Spinal cord (tissue), 10 donors: Measurements from ENCODE around the gene NPHP3. TPM values are rescaled to one million over a fixed set of nuclear protein-coding genes. Genes with fewer than 3 reads are reported as not detected.

ENCODE experiments used
- DNase-seq, 6 donors: peaks; one replicate each; pipeline versions ENCODE4 v3.0.0 to v3.0.0-alpha.2; 2013 to 2015; ENCODE audit warnings: low spot score in 6 of 6, low read depth in 4 of 6
- H3K27ac ChIP-seq: one replicate; pipeline ENCODE4 v1.5.1; 2013; ENCODE audit warnings: low read depth, low read length, control low read depth
- H3K27me3 ChIP-seq: one replicate; pipeline ENCODE4 v1.6.1; 2013; ENCODE audit warnings: low read length; ENCODE audit not compliant: control insufficient read depth, insufficient read depth
- H3K36me3 ChIP-seq: one replicate; pipeline ENCODE4 v1.6.1; 2013; ENCODE audit warnings: low read length; ENCODE audit not compliant: control insufficient read depth, insufficient read depth
- H3K4me1 ChIP-seq: one replicate; pipeline ENCODE4 v1.6.1; 2013; ENCODE audit warnings: low read length; ENCODE audit not compliant: control insufficient read depth, insufficient read depth
- H3K4me3 ChIP-seq: one replicate; pipeline ENCODE4 v1.5.1; 2013; ENCODE audit warnings: low read depth, low read length, control low read depth
- H3K9me3 ChIP-seq: one replicate; pipeline ENCODE4 v1.6.1; 2013; ENCODE audit warnings: low read length; ENCODE audit not compliant: control insufficient read depth, insufficient read depth
- WGBS: methylation state at CpG from one replicate; pipeline ENCODE4 v1.1.5; 2013; ENCODE audit warnings: missing lambda C conversion rate; ENCODE audit not compliant: insufficient coverage; 5-methylcytosine and 5-hydroxymethylcytosine counted together
- polyA plus RNA-seq, 2 donors: library from polyadenylated mRNA; unstranded; fragments of 120-200 nt; gene quantifications; one replicate each; pipeline ENCODE4 v1.2.1, GENCODE V29; 2013; ENCODE audit not compliant: insufficient read length in 2 of 2
- total RNA-seq, 2 donors: library from RNA; depleted of rRNA in 1 of 2; stranded (reverse); fragments of 120-200 nt in 1 of 2; fragments of >200 nt in 1 of 2; gene quantifications; one replicate each; pipeline versions ENCODE4 v1.2.3 to v1.2.4, GENCODE V29; 2013 to 2014
- donor health status: healthy.

The NPHP3 gene
- total and polyA plus RNA-seq, 4 donors = 23.8 to 49.5 (median 35.4) TPM

DNA sequence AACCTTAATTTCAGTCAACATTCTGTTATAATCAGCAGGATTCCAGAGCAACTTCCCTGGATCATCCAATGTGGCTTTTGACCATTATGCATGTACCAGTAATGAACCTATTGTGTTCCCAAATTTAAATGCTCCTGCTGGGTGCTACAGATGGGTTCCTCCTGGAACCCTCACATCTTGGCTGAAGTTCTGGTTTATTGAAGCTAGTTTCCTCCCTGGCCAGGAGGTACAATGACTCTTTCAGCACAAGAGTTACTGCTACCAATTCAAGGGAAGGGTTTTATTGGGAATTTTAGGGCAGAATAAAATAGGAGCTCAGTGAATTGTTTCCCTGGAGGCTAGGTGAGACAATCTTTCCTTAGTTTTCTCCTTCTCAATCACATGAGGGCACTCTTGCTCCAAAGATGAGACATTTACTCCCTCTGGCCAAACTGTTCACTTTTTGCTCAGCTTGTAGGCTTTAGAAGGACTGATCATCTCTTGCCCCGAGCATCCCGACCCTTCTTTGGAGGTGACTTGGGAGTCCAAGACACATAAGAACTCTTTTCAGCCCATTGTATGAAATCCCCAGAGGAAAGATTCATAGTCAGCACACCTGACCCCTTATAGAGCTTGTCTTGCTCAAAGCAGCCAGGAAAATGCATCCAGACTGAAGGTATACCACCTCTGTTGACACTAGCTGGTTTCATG is 8.8 kb upstream of the NPHP3 start:
- WGBS = 24% methylated on average over 2 of the region's 2 CpGs
- Histone ChIP-seq H3K4me1 (no peaks in the 10 kb centered on the region), H3K9me3 (no peaks in the 10 kb centered on the region), H3K27me3 (no peaks in the 10 kb centered on the region), H3K4me3 (no peak overlapping the region), H3K36me3 (no peaks in the 10 kb centered on the region), H3K27ac (no peak overlapping the region)
- DNase-seq = peak; percentile 44 to 93 (median 54)

DNA sequence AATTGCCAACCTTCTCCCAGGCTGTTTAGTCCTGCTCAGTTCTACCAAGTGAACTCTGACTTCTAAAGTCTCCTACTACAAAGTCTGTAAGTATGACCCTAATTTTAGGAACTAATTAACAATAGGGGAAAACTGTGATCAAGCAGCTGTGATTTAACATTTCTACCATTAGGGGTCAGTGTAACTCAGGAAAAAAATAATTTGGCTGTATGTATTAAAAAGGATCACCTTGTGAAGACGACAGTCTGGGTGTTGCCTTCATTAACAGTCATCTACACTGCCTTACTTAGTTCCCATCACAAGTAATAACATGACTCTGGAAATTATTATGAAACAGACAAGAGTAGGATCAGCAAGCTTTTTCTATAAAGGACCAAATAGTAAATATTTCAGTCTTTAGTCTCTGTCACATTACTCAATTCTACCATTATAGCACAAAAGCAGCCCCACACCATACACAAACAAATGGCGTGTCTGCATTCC is 4.2 kb upstream of the NPHP3 start:
- no CpG with 5 or more reads among the region's 2 CpGs for WGBS
- Histone ChIP-seq H3K4me3 (no peak overlapping the region), H3K9me3 (no peaks in the 10 kb centered on the region), H3K27me3 (no peaks in the 10 kb centered on the region), H3K27ac (no peak overlapping the region), H3K4me1 (peaks cover 4% of the 10 kb centered on the region), H3K36me3 (no peaks in the 10 kb centered on the region)
- peak in 5 of 6 donors; percentile 35 to 91 (median 55) for DNase-seq

DNA sequence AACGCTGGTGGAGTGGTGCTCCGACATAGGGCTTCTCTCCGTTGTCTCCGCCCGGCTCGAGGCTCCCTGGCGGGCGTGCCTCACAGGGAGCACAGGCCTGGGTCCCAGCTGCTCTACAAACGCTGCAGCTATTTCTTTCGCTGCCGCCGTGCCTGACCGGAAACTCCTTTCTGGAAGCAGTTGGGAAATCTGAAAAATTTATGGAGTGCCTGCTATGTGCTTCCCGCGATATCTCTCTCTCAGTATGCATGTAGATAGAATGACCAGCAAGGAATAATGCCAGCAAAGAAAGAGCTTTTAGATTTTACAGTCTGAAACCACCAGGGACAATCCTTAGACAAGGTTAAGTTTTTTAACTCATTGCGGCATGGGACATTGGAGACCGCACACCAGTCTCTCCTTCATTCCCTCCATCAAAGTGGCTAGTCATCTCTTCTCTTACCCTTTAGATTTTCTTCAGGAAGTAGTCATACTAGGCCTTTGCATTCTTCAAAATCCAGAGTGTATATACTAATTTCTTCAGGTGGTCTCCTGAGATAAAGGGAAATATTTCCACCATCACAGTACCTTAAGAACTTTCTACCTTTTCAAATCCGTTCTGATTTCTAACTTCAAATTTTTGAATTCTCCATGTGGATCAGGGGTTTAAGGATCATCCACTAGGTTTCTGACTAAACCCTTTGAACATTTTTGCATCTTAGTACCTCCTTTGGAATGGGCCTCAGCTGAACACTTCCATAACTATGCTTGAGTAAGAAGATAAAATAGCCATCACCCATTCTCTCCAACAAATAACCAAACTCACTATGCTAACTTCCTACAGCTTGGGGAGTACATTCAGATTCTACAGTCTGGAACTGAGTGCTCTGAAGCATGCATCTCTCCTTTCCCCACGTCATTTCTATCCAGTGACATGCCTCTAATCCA is 1.1 kb upstream of the NPHP3 start:
- Histone ChIP-seq H3K36me3 (no peaks in the 10 kb centered on the region), H3K27ac (peak overlapping the region; percentile 97), H3K4me1 (peaks cover 11% of the 10 kb centered on the region), H3K9me3 (no peaks in the 10 kb centered on the region), H3K27me3 (no peaks in the 10 kb centered on the region), H3K4me3 (peak overlapping the region; percentile 91)
- WGBS = 16% methylated on average over 19 of the region's 19 CpGs
- DNase-seq = peak in 2 of 6 donors; percentile 24 to 68

DNA sequence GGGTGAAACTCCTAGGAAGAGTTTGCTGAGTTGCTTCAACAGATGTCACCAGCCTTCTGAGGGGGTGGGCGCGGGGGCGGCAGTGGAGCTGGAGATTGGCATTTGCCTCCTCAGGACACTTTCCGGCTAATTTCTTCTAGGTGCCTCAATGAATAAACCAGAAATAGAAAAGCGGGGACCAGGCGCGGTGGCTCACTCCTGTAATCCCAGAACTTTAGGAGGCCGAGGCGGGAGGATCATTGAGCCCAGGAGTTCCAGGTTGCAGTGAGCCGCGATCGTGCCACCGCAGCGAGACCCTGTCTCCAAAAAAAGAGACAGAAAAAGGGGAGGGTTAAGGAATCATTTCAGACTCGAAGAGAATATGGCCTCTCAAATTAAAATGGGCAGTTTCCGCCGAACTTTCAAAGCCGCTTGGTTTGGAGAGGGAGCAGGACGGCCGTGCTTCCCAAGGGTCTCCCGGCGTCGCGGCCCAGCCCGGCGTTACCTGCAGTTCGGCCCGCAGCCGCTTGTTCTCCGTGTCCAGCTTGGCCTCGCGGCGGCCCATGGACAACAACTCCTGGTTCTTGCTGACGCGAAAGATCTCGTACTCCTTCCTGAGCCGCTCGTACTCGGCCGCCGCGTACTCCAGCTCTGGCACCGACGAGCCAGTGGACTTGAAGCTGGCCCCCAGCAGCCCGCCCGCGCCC is 587 bp downstream of the NPHP3 start:
- Histone ChIP-seq H3K4me1 (peaks cover 11% of the 10 kb centered on the region), H3K4me3 (peak overlapping the region; percentile 49), H3K36me3 (no peaks in the 10 kb centered on the region), H3K27me3 (no peaks in the 10 kb centered on the region), H3K27ac (peak overlapping the region; percentile 85), H3K9me3 (no peaks in the 10 kb centered on the region)
- 6% methylated on average over 47 of the region's 47 CpGs for WGBS
- DNase-seq = peak in 5 of 6 donors; percentile 19 to 80 (median 36)

DNA sequence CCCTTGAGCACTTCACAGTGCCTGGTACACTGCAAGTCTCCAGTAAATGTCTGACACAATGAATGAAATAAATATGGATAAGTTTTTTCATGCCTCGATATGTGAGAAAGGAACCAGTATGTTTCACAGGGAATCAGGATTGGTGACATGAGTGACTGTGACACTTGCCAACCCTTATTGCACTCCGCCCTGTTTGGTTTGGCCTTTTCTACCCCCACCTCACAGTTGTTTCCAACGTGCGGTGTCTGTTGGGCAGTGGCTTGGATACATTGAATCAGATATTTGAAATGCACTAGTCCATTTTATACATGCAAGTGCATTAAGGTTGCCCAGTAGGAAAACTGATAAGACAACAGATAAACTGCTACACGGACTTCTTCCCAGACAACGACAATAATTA is 2.0 kb downstream of the NPHP3 start:
- Histone ChIP-seq H3K27ac (no peak overlapping the region), H3K27me3 (no peaks in the 10 kb centered on the region), H3K4me3 (no peak overlapping the region), H3K4me1 (peaks cover 11% of the 10 kb centered on the region), H3K9me3 (no peaks in the 10 kb centered on the region), H3K36me3 (no peaks in the 10 kb centered on the region)
- no CpG with 5 or more reads among the region's 6 CpGs for WGBS
- DNase-seq = peak in 1 of 6 donors; percentile 15

DNA sequence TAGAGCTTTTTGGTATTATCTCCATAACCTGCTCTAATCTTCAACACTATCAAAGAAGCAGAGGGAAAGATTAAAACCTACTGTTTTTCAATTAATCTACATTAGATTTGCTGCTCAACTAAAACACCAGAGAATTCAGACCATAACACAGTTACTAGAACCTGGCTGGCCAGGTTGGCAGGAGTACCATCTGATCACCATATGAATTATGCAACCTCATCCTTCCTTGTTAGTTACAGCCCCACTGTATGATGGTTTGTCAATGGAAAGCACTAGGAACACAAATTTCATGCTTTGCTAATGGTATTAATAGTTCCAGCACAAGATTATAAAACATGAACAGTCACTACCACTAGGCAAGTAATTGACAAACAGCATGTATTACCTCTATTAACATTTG is 5.8 kb downstream of the NPHP3 start:
- Histone ChIP-seq H3K4me3 (no peak overlapping the region), H3K36me3 (no peaks in the 10 kb centered on the region), H3K27me3 (no peaks in the 10 kb centered on the region), H3K27ac (no peak overlapping the region), H3K4me1 (peaks cover 7% of the 10 kb centered on the region), H3K9me3 (no peaks in the 10 kb centered on the region)
- DNase-seq = no peak

DNA sequence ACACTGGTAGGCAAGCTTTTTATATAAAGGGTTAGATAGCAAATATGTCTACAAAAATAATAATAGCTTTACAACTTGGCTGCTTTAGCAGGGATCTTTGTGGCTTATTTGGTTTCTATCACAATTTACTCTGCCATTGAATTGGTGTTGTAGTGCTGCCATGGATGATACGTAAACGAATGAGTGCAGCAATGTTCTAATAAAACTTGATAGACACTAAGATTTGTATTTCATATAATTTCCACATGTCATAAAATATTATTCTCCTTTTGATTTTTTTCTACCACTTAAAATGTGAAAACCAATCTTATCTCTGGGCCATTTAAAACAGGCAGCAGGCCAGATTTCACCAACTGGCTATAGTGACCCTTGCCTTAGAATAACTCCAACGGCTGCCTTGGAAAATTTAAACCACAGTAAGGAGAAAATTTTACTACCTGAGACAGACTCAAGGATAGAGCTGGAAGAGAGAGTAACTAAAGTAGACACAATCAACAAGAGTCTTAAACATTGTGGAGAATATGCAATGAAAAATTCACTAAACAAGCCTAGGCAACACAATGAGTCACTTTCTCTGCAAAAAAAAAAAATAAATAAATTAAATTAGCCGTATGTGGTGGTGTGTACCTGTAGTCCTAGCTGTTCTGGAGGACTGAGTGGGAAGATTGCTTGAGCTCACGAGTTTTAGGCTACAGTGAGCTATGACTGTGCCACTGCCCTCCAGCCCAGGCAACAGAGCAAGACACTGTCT is 8.1 kb downstream of the NPHP3 start:
- no CpG with 5 or more reads among the region's 5 CpGs for WGBS
- no peaks in the 10 kb centered on the region for H3K36me3 ChIP-seq

DNA sequence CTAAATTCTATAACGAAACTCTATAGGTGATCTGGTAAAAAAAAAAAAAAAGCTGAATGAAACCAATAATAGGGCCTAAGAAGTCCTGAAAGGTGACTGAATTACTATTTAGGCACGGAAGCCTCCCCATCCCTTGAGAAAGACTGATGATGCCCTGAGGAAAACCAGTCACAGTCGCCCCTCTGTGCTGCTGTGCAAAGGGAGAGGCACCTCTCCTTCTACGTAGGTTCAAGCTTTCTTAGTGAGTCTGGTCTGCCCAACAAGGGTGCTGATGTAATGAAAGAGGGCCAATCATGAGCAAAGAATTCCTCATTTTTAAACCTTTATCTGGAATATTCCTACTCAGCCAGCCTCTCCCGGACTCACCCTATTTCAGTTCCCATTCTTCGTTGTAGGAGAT is 11.9 kb downstream of the NPHP3 start:
- no peak for DNase-seq
- H3K4me3 ChIP-seq = no peak overlapping the region
- no peak overlapping the region for H3K27ac ChIP-seq
- WGBS = 91% methylated on average over 2 of the region's 6 CpGs
- H3K27me3 ChIP-seq = no peaks in the 10 kb centered on the region
- H3K9me3 ChIP-seq = no peaks in the 10 kb centered on the region
- peaks cover 3% of the 10 kb centered on the region for H3K36me3 ChIP-seq
- H3K4me1 ChIP-seq = no peaks in the 10 kb centered on the region

More for the DNA sequence above, 8.1 kb downstream of the NPHP3 start:
- Histone ChIP-seq H3K27ac (no peak overlapping the region), H3K27me3 (no peaks in the 10 kb centered on the region), H3K4me3 (no peak overlapping the region), H3K4me1 (no peaks in the 10 kb centered on the region), H3K9me3 (no peaks in the 10 kb centered on the region)
- DNase-seq = no peak

DNA sequence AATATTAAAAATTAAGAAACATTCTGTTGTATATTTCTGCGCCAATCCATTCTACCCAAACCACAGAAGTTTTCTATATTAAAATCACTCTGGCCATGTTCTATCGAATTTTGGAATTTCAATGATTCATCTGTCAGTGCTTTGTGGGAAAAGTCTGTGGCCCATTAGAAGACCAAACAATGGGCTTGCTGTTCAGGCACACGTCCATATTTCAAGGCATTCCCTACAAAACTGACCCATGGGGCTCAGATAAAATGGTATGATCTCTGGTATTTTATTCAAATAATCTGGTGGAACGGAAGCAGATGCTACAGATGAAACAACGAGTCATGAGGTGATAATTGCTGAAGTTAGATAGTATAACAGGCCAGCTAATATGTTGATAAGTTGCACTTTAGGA is 12.4 kb downstream of the NPHP3 start:
- Histone ChIP-seq H3K27me3 (no peaks in the 10 kb centered on the region), H3K27ac (no peak overlapping the region), H3K4me1 (no peaks in the 10 kb centered on the region), H3K4me3 (no peak overlapping the region), H3K36me3 (peaks cover 3% of the 10 kb centered on the region), H3K9me3 (no peaks in the 10 kb centered on the region)
- no peak for DNase-seq
- WGBS = 87% methylated on average over 2 of the region's 5 CpGs
